Mammary epithelial cell (primary cell): ENCODE data around the gene PFN3.

Source experiments
- EZH2 ChIP-seq: IDR thresholded peaks from 2 replicates; pipeline ENCODE4 v1.6.1; 2012; ENCODE audit warnings: low read length, inconsistent platforms, borderline replicate concordance
- TF ChIP-seq, protein P1 (sequence below), 2 donors: IDR thresholded peaks in 1 of 2; conservative IDR thresholded peaks in 1 of 2; 2 replicates each; pipeline ENCODE4 v1.5.1; 2011 to 2012; ENCODE audit warnings: inconsistent platforms in 2 of 2, low read length in 2 of 2, mild to moderate bottlenecking in 2 of 2, control low read depth in 1 of 2, low read depth in 1 of 2; ENCODE audit not compliant: insufficient read depth in 1 of 2; ENCODE audit errors: extremely low read depth in 1 of 2

GRCh38 chr5:177367323-177367848 lies 33.1 kb downstream of the PFN3 start:
- TF ChIP-seq, protein P1, sequence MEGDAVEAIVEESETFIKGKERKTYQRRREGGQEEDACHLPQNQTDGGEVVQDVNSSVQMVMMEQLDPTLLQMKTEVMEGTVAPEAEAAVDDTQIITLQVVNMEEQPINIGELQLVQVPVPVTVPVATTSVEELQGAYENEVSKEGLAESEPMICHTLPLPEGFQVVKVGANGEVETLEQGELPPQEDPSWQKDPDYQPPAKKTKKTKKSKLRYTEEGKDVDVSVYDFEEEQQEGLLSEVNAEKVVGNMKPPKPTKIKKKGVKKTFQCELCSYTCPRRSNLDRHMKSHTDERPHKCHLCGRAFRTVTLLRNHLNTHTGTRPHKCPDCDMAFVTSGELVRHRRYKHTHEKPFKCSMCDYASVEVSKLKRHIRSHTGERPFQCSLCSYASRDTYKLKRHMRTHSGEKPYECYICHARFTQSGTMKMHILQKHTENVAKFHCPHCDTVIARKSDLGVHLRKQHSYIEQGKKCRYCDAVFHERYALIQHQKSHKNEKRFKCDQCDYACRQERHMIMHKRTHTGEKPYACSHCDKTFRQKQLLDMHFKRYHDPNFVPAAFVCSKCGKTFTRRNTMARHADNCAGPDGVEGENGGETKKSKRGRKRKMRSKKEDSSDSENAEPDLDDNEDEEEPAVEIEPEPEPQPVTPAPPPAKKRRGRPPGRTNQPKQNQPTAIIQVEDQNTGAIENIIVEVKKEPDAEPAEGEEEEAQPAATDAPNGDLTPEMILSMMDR (conservative IDR thresholded peaks at IDR 0.05 in 1 of 2, IDR thresholded peaks at IDR 0.05 in 1 of 2; ENCODE audit: extremely low read depth in 1 of 2, insufficient read depth in 1 of 2, low read depth in 1 of 2, low read length in 2 of 2): no peak
- TF ChIP-seq EZH2: no peak
